AG09319 (cell line): ENCODE measurements around the gene RFX8.

Source experiments
- DNase-seq: peaks from one replicate; pipeline ENCODE4 v3.0.0-alpha.2; 2010; ENCODE audit warnings: low read depth; ENCODE audit errors: extremely low read depth
- TF ChIP-seq, protein P1 (sequence below): IDR thresholded peaks from 2 replicates; pipeline ENCODE4 v1.5.1; 2011; ENCODE audit warnings: low read depth, mild to moderate bottlenecking, inconsistent platforms, low read length, moderate library complexity

RFX8 gene

DNA sequence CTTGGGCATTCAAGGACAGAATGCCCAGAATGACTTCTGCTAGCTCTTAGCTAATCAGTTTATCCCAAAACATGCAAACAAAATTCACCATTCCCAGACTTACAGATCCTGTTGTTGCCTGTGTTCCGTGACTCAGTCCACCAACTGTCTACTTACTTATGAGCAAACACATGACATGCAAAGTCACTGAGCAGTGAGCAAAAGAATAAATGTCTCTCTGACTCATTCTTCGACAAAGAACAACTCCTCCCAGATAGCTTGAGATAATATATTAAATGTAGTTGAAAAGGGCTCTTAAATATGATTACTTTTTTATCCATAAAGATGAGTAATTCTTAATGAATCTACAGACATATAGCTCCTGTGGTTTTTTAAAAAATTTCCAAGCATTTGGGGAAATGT is 78.6 kb downstream of the RFX8 start:
- peak; percentile 57 for DNase-seq
- TF ChIP-seq, protein P1, sequence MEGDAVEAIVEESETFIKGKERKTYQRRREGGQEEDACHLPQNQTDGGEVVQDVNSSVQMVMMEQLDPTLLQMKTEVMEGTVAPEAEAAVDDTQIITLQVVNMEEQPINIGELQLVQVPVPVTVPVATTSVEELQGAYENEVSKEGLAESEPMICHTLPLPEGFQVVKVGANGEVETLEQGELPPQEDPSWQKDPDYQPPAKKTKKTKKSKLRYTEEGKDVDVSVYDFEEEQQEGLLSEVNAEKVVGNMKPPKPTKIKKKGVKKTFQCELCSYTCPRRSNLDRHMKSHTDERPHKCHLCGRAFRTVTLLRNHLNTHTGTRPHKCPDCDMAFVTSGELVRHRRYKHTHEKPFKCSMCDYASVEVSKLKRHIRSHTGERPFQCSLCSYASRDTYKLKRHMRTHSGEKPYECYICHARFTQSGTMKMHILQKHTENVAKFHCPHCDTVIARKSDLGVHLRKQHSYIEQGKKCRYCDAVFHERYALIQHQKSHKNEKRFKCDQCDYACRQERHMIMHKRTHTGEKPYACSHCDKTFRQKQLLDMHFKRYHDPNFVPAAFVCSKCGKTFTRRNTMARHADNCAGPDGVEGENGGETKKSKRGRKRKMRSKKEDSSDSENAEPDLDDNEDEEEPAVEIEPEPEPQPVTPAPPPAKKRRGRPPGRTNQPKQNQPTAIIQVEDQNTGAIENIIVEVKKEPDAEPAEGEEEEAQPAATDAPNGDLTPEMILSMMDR = no peak

DNA sequence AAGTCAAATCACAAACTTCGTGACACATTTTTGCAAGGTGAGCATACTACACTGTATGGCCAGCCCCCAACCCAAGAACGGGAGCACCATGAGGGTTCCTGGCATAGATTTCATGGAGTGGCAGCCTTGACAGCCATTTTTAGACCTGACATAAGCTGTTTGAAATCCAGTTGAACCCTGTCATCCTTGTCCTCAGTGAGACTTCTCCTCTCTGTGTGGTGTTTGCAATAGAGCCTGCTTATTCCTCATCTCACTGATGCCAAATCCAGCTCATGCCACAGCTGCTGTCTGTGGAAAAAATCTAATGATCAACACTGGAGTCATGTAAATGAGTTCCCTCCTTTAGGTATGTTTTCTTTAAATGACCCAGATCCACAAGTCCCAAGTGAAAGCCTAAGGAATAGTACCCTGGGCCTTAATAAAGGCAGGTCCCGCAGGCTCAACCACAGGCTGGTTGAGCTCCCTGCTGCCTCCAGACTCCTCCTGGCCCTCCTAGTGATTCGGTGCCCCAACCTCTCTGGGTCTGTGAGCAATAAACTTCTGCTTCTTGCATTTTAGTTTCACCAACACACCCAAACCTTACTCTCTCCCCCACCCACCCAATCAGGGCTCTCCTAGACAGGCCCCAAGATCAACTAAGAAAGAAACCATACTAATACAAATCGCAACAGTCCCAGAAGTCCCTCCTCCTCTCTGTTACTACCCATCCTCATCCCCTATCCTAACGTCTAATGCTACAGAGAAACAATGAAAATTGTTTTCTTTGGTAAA is 79.2 kb downstream of the RFX8 start:
- TF ChIP-seq, protein P1 = no peak
- DNase-seq = no peak

DNA sequence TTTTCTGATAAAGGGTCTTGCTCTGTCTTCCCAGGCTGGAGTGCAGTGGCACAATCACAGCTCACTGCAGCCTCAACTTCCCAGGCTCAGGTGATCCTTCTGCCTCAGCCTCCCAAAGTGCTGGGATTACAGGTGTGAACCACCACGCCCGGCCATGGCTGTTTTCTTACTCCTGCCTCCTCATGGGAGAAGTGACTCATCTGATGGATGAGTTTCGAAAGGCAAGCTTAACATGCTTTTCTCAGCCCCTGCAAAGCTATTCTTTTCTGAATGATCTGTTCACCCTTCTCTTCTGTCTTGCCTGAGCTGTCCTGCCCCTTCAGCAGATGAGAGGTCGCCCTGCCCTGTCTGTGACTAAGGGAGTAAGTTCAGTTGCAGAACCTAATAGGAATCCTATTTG is 86.7 kb downstream of the RFX8 start:
- DNase-seq = no peak
- TF ChIP-seq, protein P1 = no peak

DNA sequence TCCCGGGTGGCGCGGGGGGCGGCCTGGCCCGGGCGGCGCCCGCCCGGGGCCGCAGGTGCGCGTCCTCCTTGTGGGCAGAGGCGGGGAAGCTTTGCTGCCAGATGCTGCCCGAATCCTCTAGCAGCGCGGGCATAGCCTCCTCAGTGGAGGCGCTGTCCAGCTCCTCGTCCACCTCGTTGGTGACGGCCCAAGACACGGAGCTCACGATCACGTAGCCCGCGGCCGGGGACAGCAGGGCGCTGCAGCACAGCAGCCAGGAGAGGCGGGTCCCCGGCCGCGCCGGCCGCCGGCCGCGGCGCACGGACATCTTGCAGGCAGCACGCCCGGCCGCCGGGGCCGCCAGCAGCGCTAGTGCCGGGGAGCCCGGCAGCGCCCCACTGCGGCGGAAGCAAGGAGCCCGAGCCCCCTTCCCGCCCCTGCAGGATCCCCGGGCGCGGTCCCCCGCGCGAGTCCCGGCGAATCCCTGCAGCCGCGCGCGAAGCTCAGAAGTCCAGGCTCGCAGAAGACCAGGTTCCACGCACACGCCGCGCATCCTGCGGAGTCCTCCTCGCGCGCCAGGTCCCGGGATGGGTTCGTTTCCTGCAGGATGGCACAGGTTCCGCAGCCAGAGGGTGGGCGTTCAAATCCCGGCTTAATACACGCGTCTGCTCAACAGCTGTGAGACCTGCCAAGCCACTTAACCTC is 87.6 kb downstream of the RFX8 start, which contains the start of gene CREG2:
Gene CREG2, minus strand, starts transcription at position 353 of the 684 bp plus-strand sequence. Its CDS starts 46 bp downstream, at position 307.
- no peak for DNase-seq
- TF ChIP-seq, protein P1 = peak; percentile 35; the same call in 1 of the 2 replicates

DNA sequence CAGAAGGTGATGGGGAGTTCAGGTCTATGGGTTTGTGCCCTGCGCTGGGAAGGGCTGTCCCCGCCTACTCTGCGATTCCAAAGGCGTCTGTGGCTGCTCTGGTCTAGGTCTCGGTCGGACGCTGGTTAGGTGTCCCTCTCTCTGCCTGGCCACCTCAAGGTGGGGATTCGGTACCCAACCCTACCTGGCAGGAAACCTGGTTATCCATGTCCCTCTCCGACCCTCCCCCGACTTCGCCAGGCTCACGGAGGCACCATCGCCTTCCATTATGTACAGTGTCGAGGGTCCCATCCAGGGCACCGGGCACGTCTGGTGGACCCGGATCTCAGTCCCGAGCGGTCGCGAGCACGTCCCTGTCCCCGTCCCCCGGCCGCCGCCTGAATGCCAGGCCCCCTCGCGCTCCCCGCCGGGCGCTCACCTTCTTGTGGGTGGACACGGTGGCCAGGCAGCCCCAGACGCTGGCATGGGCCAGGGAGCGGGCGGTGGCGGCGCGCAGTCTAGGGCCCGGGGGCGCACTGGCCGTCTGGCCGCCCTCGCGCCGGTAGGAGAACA is 88.2 kb downstream of the RFX8 start:
- DNase-seq = no peak
- TF ChIP-seq, protein P1 = no peak

DNA sequence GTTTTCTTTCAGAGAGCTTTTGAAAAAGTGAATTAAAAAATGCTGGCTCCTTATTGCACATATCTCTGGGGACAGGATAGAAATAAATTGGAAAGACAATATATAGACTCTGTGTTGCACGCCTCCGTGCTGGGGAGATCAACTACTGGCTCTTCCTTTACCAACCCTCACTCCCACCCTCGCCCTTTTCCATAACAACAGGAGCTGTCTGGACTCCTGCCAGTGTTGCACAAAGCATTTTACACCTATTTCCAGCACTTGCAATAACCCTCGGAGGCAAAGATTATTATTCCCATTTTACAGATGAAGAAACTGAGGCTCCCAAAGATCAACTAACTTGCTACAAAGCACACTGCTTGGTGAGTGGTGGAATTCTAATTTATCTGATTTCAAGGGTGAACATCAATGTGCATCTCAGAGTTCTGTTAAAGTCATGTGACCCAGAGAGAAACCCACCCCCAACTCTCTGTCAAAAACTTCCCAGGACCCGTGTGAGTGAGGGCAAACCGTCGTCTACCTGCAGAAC is 91.8 kb downstream of the RFX8 start:
- TF ChIP-seq, protein P1 = no peak
- no peak for DNase-seq

DNA sequence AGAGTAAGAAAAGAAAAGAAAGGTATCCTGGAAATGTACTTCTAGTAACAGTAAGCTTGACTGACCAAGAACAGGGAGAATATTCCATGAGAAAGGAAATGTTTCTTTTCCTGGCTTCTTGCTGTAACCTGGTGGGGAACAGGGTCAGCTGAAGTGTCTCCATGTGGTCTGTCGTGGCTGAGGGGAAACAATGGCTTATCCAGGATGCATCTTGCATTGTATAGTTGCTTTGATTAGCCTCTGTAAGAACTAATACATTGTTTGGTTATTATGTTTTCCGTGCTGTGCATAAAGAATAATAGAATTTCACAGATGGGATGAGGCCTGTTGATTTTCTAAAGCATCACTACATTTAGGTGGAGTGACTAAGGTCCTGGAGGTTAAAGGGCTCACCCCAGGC is 92.5 kb downstream of the RFX8 start:
- no peak for DNase-seq
- TF ChIP-seq, protein P1 = no peak
